GM23338 (cell line): ENCODE measurements around the gene ATP2B1. TPM values are rescaled to one million over a fixed set of nuclear protein-coding genes. Genes with fewer than 3 reads are reported as not detected.

Experiments
- ATAC-seq: fragments of 200-7000 bp; cut with Tn5 transposase; 3 replicates; pipeline ENCODE4 v1.9.1; 2020
- DNase-seq: peaks from one replicate; pipeline ENCODE4 v3.0.0-alpha.2; 2015; ENCODE audit warnings: low spot score
- H2AFZ ChIP-seq: fragments of 200-600 bp; sonication (generic); 2 replicates; pipeline ENCODE4 v1.8.0; 2016; ENCODE audit warnings: antibody characterized with exemption, mild to moderate bottlenecking, moderate library complexity
- H3F3A ChIP-seq: fragments of 200-600 bp; sonication (generic); replicated peaks from 2 replicates; pipeline ENCODE4 v1.8.0; 2017; ENCODE audit warnings: antibody characterized with exemption, mixed run types, low read depth
- H3K27ac ChIP-seq: fragments of 200-600 bp; sonication (generic); 2 replicates; pipeline ENCODE4 v1.6.1; 2016; ENCODE audit warnings: low read depth
- H3K27me3 ChIP-seq: fragments of 200-600 bp; sonication (generic); 2 replicates; pipeline ENCODE4 v1.8.0; 2016; ENCODE audit warnings: mild to moderate bottlenecking, mixed run types, moderate library complexity; ENCODE audit not compliant: insufficient read depth
- H3K36me3 ChIP-seq: fragments of 200-600 bp; sonication (generic); 2 replicates; pipeline ENCODE4 v1.8.0; 2016; ENCODE audit warnings: mild to moderate bottlenecking; ENCODE audit not compliant: insufficient read depth
- H3K4me1 ChIP-seq: fragments of 200-600 bp; sonication (generic); 2 replicates; pipeline ENCODE4 v1.8.0; 2016; ENCODE audit warnings: mild to moderate bottlenecking, moderate library complexity; ENCODE audit not compliant: insufficient read depth
- H3K4me2 ChIP-seq: fragments of 200-600 bp; sonication (generic); 2 replicates; pipeline ENCODE4 v1.7.1; 2017; ENCODE audit warnings: mixed run types
- H3K4me3 ChIP-seq: fragments of 200-600 bp; sonication (generic); 2 replicates; pipeline ENCODE4 v1.6.1; 2016; ENCODE audit warnings: mixed run types
- H3K79me2 ChIP-seq: fragments of 200-600 bp; sonication (generic); replicated peaks from 2 replicates; pipeline ENCODE4 v1.8.0; 2017; ENCODE audit warnings: mild to moderate bottlenecking; ENCODE audit not compliant: insufficient read depth
- H3K9me2 ChIP-seq: fragments of 200-600 bp; sonication (generic); 2 replicates; pipeline ENCODE4 v1.8.0; 2017; ENCODE audit not compliant: insufficient read depth
- H4K20me1 ChIP-seq: fragments of 200-600 bp; sonication (generic); replicated peaks from 2 replicates; pipeline ENCODE4 v1.8.0; 2017; ENCODE audit warnings: mild to moderate bottlenecking; ENCODE audit not compliant: insufficient read depth
- H3K27ac Mint-ChIP-seq: 2 replicates; pipeline ENCODE4 v1.8.0; 2020; ENCODE audit warnings: inconsistent platforms, mild to moderate bottlenecking, moderate library complexity, mixed read lengths
- H3K27me3 Mint-ChIP-seq: 3 replicates; pipeline ENCODE4 v1.8.0; 2022; ENCODE audit warnings: low read depth, mild to moderate bottlenecking, moderate library complexity, mixed read lengths, inconsistent platforms; ENCODE audit not compliant: insufficient read depth, poor library complexity
- H3K36me3 Mint-ChIP-seq: 3 replicates; pipeline ENCODE4 v1.8.0; 2021; ENCODE audit warnings: low read depth, mild to moderate bottlenecking, inconsistent platforms, moderate library complexity, mixed read lengths
- H3K4me1 Mint-ChIP-seq: 3 replicates; pipeline ENCODE4 v1.8.0; 2020; ENCODE audit warnings: mild to moderate bottlenecking, inconsistent platforms, mixed read lengths
- H3K4me3 Mint-ChIP-seq: 3 replicates; pipeline ENCODE4 v1.8.0; 2021; ENCODE audit warnings: moderate library complexity, mild to moderate bottlenecking, inconsistent platforms, mixed read lengths
- H3K9me3 Mint-ChIP-seq: 3 replicates; pipeline ENCODE4 v1.8.0; 2020; ENCODE audit warnings: moderate library complexity, mild to moderate bottlenecking, inconsistent platforms, mixed read lengths
- CREB1 ChIP-seq: fragments of 250-450 bp; sonication (Bioruptor Pico); IDR thresholded peaks from 2 replicates; pipeline ENCODE4 v1.5.0; 2020; ENCODE audit warnings: low read depth, mild to moderate bottlenecking, moderate library complexity
- EZH2phosphoT487 ChIP-seq: fragments of 200-600 bp; sonication (generic); IDR thresholded peaks from one replicate; pipeline ENCODE4 v1.8.1; 2018; ENCODE audit warnings: antibody characterized with exemption; ENCODE audit not compliant: unreplicated experiment
- NANOG ChIP-seq: IDR thresholded peaks from 2 replicates; pipeline ENCODE4 v1.6.1; 2016; ENCODE audit warnings: antibody characterized with exemption, borderline replicate concordance
- POLR2AphosphoS5 ChIP-seq: IDR thresholded peaks from 2 replicates; pipeline ENCODE4 v1.6.1; 2016; ENCODE audit warnings: antibody characterized with exemption, low read depth
- STAT1 ChIP-seq: IDR thresholded peaks from one replicate; pipeline ENCODE4 v1.6.1; 2016; ENCODE audit warnings: antibody characterized with exemption; ENCODE audit not compliant: unreplicated experiment
- ZNF331 ChIP-seq: fragments of 250-450 bp; sonication (Bioruptor Pico); IDR thresholded peaks from 2 replicates; pipeline ENCODE4 v1.5.0; 2020; ENCODE audit warnings: low read depth, mild to moderate bottlenecking, moderate library complexity
- polyA plus RNA-seq: library from polyadenylated mRNA; unstranded; fragments of >200 nt; fragmentation: Nextera tagmentation; extraction: Ambion mirVana; gene quantifications from 2 replicates; pipeline ENCODE4 v1.2.1, GENCODE V29; 2016
- total RNA-seq: library from RNA; depleted of rRNA; stranded (reverse); fragments of >200 nt; shearing (Covaris generic); gene quantifications from 2 replicates; pipeline ENCODE4 v1.2.3, GENCODE V29; 2014
- TF ChIP-seq, protein P1 (sequence below): IDR thresholded peaks from 2 replicates; pipeline ENCODE4 v1.6.1; 2016; ENCODE audit warnings: antibody characterized with exemption
- TF ChIP-seq, protein P2 (sequence below): IDR thresholded peaks from one replicate; pipeline ENCODE4 v1.6.1; 2018; ENCODE audit warnings: antibody characterized with exemption; ENCODE audit not compliant: unreplicated experiment
- TF ChIP-seq, protein P3 (sequence below), 2 experiments: fragments of 200-600 bp in 1 of 2; sonication (generic) in 1 of 2; conservative IDR thresholded peaks; 2 replicates each; pipeline versions ENCODE4 v1.5.1 to v1.6.1; 2016 to 2017; ENCODE audit warnings: antibody characterized with exemption in 2 of 2, low read depth in 2 of 2, mild to moderate bottlenecking in 2 of 2, moderate library complexity in 1 of 2

ATP2B1 gene
- total and polyA plus RNA-seq, 2 experiments from 2014 or later, result 39.3 to 42.3 TPM

DNA sequence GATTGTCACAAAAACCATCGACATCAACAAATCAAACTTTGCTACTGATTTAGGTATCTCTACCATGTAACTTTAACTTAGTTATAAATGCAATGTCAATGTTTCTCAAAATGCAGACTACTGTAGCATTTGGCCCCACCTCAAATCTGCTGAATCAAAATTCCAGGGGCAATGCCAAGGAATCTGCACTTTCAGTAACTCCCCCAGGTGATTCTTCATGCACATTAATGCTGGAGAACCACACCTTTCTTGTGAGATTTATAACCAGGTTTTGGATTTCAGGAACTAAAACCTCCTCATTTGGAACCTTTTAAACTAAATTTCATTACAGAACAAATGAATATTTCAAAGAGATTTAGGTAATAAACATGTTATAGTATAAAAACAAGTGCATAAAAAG, 4.9 kb downstream of the ATP2B1 start:
- no peaks in the 10 kb centered on the region for H3K9me2 ChIP-seq
- Mint-ChIP-seq H3K4me3 (no peak overlapping the region), H3K4me1 (peaks cover 23% of the 10 kb centered on the region), H3K27ac (no peak overlapping the region), H3K27me3 (peaks cover 22% of the 10 kb centered on the region), H3K9me3 (no peaks in the 10 kb centered on the region; the same call in 2 of the 3 replicates), H3K36me3 (no peaks in the 10 kb centered on the region; the same call in 2 of the 3 replicates)
- ATAC-seq (no peak), DNase-seq (no peak)
- H3K4me1 ChIP-seq, result peaks cover 11% of the 10 kb centered on the region
- H3K27me3 ChIP-seq, result peaks cover 32% of the 10 kb centered on the region
- H4K20me1 ChIP-seq, result peaks cover 57% of the 10 kb centered on the region
- no peak overlapping the region for H3K27ac ChIP-seq
- peaks cover 93% of the 10 kb centered on the region for H3K79me2 ChIP-seq
- no peak overlapping the region for H2AFZ ChIP-seq
- no peaks in the 10 kb centered on the region for H3K36me3 ChIP-seq
- H3F3A ChIP-seq, result no peaks in the 10 kb centered on the region
- H3K4me3 ChIP-seq, result no peak overlapping the region
- TF ChIP-seq CREB1 (CRISPR knock-in tag) (no peak), POLR2AphosphoS5 (no peak), EZH2phosphoT487 (no peak)
- TF ChIP-seq, protein P1, sequence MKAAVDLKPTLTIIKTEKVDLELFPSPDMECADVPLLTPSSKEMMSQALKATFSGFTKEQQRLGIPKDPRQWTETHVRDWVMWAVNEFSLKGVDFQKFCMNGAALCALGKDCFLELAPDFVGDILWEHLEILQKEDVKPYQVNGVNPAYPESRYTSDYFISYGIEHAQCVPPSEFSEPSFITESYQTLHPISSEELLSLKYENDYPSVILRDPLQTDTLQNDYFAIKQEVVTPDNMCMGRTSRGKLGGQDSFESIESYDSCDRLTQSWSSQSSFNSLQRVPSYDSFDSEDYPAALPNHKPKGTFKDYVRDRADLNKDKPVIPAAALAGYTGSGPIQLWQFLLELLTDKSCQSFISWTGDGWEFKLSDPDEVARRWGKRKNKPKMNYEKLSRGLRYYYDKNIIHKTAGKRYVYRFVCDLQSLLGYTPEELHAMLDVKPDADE, result no peak
- no peak overlapping the region for H3K4me2 ChIP-seq

DNA sequence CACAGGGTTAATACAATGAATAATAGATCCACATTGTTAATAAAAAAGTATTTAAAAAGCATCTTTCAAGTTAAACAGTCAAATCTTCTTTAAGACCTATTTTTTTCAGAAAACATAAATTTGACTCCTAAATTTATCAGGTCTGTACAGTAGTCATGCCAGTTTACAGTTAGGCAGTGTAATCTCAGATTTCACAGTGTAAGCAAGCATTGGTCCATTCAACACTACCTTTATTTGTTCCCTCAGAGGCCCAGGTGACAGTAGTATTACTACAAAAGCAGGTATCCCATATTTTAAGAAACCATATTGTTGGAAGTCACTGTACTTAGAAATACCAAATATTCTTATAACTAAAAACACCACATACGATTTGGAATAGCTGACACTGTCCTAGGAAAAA, 6.1 kb downstream of the ATP2B1 start:
- H3K4me3 Mint-ChIP-seq, result no peak overlapping the region
- no peak overlapping the region for H2AFZ ChIP-seq
- H3K9me2 ChIP-seq, result no peaks in the 10 kb centered on the region
- H3K4me1 ChIP-seq, result peaks cover 11% of the 10 kb centered on the region
- H3K9me3 Mint-ChIP-seq, result no peaks in the 10 kb centered on the region; the same call in 2 of the 3 replicates
- no peaks in the 10 kb centered on the region; the same call in 2 of the 3 replicates for H3K36me3 Mint-ChIP-seq
- peaks cover 100% of the 10 kb centered on the region for H3K79me2 ChIP-seq
- ATAC-seq (no peak), DNase-seq (no peak)
- H3K4me1 Mint-ChIP-seq, result peaks cover 23% of the 10 kb centered on the region
- no peak overlapping the region for H3K4me3 ChIP-seq
- H3K4me2 ChIP-seq, result no peak overlapping the region
- no peak overlapping the region for H3K27ac ChIP-seq
- peaks cover 28% of the 10 kb centered on the region for H3K27me3 ChIP-seq
- H3F3A ChIP-seq, result no peaks in the 10 kb centered on the region
- peaks cover 57% of the 10 kb centered on the region for H4K20me1 ChIP-seq
- H3K36me3 ChIP-seq, result no peaks in the 10 kb centered on the region
- H3K27ac Mint-ChIP-seq, result no peak overlapping the region
- peaks cover 19% of the 10 kb centered on the region for H3K27me3 Mint-ChIP-seq
- no peak for TF ChIP-seq NANOG
- TF ChIP-seq, protein P2, sequence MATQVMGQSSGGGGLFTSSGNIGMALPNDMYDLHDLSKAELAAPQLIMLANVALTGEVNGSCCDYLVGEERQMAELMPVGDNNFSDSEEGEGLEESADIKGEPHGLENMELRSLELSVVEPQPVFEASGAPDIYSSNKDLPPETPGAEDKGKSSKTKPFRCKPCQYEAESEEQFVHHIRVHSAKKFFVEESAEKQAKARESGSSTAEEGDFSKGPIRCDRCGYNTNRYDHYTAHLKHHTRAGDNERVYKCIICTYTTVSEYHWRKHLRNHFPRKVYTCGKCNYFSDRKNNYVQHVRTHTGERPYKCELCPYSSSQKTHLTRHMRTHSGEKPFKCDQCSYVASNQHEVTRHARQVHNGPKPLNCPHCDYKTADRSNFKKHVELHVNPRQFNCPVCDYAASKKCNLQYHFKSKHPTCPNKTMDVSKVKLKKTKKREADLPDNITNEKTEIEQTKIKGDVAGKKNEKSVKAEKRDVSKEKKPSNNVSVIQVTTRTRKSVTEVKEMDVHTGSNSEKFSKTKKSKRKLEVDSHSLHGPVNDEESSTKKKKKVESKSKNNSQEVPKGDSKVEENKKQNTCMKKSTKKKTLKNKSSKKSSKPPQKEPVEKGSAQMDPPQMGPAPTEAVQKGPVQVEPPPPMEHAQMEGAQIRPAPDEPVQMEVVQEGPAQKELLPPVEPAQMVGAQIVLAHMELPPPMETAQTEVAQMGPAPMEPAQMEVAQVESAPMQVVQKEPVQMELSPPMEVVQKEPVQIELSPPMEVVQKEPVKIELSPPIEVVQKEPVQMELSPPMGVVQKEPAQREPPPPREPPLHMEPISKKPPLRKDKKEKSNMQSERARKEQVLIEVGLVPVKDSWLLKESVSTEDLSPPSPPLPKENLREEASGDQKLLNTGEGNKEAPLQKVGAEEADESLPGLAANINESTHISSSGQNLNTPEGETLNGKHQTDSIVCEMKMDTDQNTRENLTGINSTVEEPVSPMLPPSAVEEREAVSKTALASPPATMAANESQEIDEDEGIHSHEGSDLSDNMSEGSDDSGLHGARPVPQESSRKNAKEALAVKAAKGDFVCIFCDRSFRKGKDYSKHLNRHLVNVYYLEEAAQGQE, result no peak
- no peak for TF ChIP-seq EZH2phosphoT487
- no peak for TF ChIP-seq ZNF331 (CRISPR knock-in tag)
- no peak for TF ChIP-seq CREB1 (CRISPR knock-in tag)
- no peak for TF ChIP-seq POLR2AphosphoS5
- TF ChIP-seq, protein P1, result no peak
- TF ChIP-seq STAT1, result no peak
- TF ChIP-seq, protein P3, sequence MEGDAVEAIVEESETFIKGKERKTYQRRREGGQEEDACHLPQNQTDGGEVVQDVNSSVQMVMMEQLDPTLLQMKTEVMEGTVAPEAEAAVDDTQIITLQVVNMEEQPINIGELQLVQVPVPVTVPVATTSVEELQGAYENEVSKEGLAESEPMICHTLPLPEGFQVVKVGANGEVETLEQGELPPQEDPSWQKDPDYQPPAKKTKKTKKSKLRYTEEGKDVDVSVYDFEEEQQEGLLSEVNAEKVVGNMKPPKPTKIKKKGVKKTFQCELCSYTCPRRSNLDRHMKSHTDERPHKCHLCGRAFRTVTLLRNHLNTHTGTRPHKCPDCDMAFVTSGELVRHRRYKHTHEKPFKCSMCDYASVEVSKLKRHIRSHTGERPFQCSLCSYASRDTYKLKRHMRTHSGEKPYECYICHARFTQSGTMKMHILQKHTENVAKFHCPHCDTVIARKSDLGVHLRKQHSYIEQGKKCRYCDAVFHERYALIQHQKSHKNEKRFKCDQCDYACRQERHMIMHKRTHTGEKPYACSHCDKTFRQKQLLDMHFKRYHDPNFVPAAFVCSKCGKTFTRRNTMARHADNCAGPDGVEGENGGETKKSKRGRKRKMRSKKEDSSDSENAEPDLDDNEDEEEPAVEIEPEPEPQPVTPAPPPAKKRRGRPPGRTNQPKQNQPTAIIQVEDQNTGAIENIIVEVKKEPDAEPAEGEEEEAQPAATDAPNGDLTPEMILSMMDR (conservative IDR thresholded peaks at IDR 0.05; ENCODE audit: low read depth in 2 of 2), result no peak
